ENCODE data around the gene H2AZ2.
"Not testable (repeated sequence)": the region's sequence is repeated elsewhere in the genome, so short reads cannot be mapped to it uniquely, and the experiment has no call there.

H2AZ2 gene

GRCh38 chr7:44871918-44872317 is 24.0 kb upstream of the H2AZ2 start:
- not testable (repeated sequence) for H3K9me3 ChIP-seq (ENCODE audit: control insufficient read depth in 5 of 5, low read length in 5 of 5); H3K4me1 ChIP-seq (ENCODE audit: control insufficient read depth in 5 of 5, insufficient read depth in 5 of 5, low read length in 5 of 5); H3K4me3 ChIP-seq (ENCODE audit: low read depth in 1 of 5, low read length in 5 of 5); H3K36me3 ChIP-seq (ENCODE audit: control insufficient read depth in 5 of 5, insufficient read depth in 5 of 5, low read length in 5 of 5); H3K27ac ChIP-seq (ENCODE audit: low read depth, low read length); H3K27me3 ChIP-seq (ENCODE audit: control insufficient read depth in 5 of 5, insufficient read depth in 4 of 5, low read length in 5 of 5); H3K9ac ChIP-seq (ENCODE audit: low read length in 5 of 5)

- H3K27ac ChIP-seq (ENCODE audit: low read depth, low read length); H3K9me3 ChIP-seq (ENCODE audit: control insufficient read depth in 5 of 5, low read length in 5 of 5); H3K4me3 ChIP-seq (ENCODE audit: low read depth in 1 of 5, low read length in 5 of 5); H3K4me1 ChIP-seq (ENCODE audit: control insufficient read depth in 5 of 5, insufficient read depth in 5 of 5, low read length in 5 of 5); H3K9ac ChIP-seq (ENCODE audit: low read length in 5 of 5); H3K36me3 ChIP-seq (ENCODE audit: control insufficient read depth in 5 of 5, insufficient read depth in 5 of 5, low read length in 5 of 5); H3K27me3 ChIP-seq (ENCODE audit: control insufficient read depth in 5 of 5, insufficient read depth in 4 of 5, low read length in 5 of 5): not testable (repeated sequence)
Measured at GRCh38 chr7:44870780-44871179, 22.9 kb upstream of the H2AZ2 start.

- not testable (repeated sequence) for H3K27ac ChIP-seq (ENCODE audit: low read depth, low read length); H3K27me3 ChIP-seq (ENCODE audit: control insufficient read depth in 5 of 5, insufficient read depth in 4 of 5, low read length in 5 of 5); H3K36me3 ChIP-seq (ENCODE audit: control insufficient read depth in 5 of 5, insufficient read depth in 5 of 5, low read length in 5 of 5); H3K9me3 ChIP-seq (ENCODE audit: control insufficient read depth in 5 of 5, low read length in 5 of 5); H3K4me1 ChIP-seq (ENCODE audit: control insufficient read depth in 5 of 5, insufficient read depth in 5 of 5, low read length in 5 of 5); H3K4me3 ChIP-seq (ENCODE audit: low read depth in 1 of 5, low read length in 5 of 5); H3K9ac ChIP-seq (ENCODE audit: low read length in 5 of 5)
Measured at GRCh38 chr7:44870336-44870735, 22.4 kb upstream of the H2AZ2 start.

GRCh38 chr7:44867073-44867995 is 19.4 kb upstream of the H2AZ2 start:
- no peaks in the 10 kb centered on the region for H3K27me3 ChIP-seq (ENCODE audit: control insufficient read depth in 5 of 5, insufficient read depth in 4 of 5, low read length in 5 of 5)
- no peaks in the 10 kb centered on the region for H3K4me1 ChIP-seq (ENCODE audit: control insufficient read depth in 5 of 5, insufficient read depth in 5 of 5, low read length in 5 of 5)
- H3K36me3 ChIP-seq (ENCODE audit: control insufficient read depth in 5 of 5, insufficient read depth in 5 of 5, low read length in 5 of 5), result no peaks in the 10 kb centered on the region
- no peak overlapping the region for H3K9ac ChIP-seq (ENCODE audit: low read length in 5 of 5)
- H3K9me3 ChIP-seq (ENCODE audit: control insufficient read depth in 5 of 5, low read length in 5 of 5), result no peaks in the 10 kb centered on the region
- no peak overlapping the region for H3K27ac ChIP-seq (ENCODE audit: low read depth, low read length)
- no peak overlapping the region for H3K4me3 ChIP-seq (ENCODE audit: low read depth in 1 of 5, low read length in 5 of 5)

- H3K36me3 ChIP-seq (ENCODE audit: control insufficient read depth in 5 of 5, insufficient read depth in 5 of 5, low read length in 5 of 5); H3K27ac ChIP-seq (ENCODE audit: low read depth, low read length); H3K27me3 ChIP-seq (ENCODE audit: control insufficient read depth in 5 of 5, insufficient read depth in 4 of 5, low read length in 5 of 5); H3K9ac ChIP-seq (ENCODE audit: low read length in 5 of 5); H3K9me3 ChIP-seq (ENCODE audit: control insufficient read depth in 5 of 5, low read length in 5 of 5); H3K4me3 ChIP-seq (ENCODE audit: low read depth in 1 of 5, low read length in 5 of 5); H3K4me1 ChIP-seq (ENCODE audit: control insufficient read depth in 5 of 5, insufficient read depth in 5 of 5, low read length in 5 of 5): not testable (repeated sequence)
Measured at GRCh38 chr7:44861949-44862348, 14.1 kb upstream of the H2AZ2 start.

DNA sequence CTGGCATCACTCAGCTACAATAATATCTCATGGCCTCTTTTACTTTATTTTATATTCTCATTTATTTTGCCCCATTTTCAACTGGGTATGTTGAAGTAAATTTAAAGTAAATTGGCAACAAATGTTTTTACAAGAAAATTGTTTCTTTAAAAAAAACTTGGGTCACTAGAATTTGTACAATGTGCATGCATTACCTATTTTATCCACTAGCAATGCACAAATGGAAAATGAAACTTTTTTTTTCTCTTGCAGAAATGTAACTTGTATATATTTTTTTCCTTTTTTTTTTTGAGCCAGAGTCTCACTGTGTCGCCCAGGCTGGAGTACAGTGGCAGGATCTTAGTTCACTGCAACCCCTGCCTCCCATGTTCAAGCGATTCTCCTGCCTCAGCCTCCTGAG is 10.3 kb upstream of the H2AZ2 start:
- Histone ChIP-seq H3K36me3 (ENCODE audit: control insufficient read depth in 5 of 5, insufficient read depth in 5 of 5, low read length in 5 of 5) (no peaks in the 10 kb centered on the region), H3K9ac (ENCODE audit: low read length in 5 of 5) (no peak overlapping the region), H3K27me3 (ENCODE audit: control insufficient read depth in 5 of 5, insufficient read depth in 4 of 5, low read length in 5 of 5) (peaks cover 0 to 2% (median 0%) of the 10 kb centered on the region in 5 donors), H3K4me1 (ENCODE audit: control insufficient read depth in 5 of 5, insufficient read depth in 5 of 5, low read length in 5 of 5) (peaks cover 0 to 6% (median 5%) of the 10 kb centered on the region in 5 donors), H3K27ac (ENCODE audit: low read depth, low read length) (no peak overlapping the region), H3K4me3 (ENCODE audit: low read depth in 1 of 5, low read length in 5 of 5) (no peak overlapping the region), H3K9me3 (ENCODE audit: control insufficient read depth in 5 of 5, low read length in 5 of 5) (no peaks in the 10 kb centered on the region)

- Histone ChIP-seq H3K9me3 (ENCODE audit: control insufficient read depth in 5 of 5, low read length in 5 of 5) (no peaks in the 10 kb centered on the region), H3K27ac (ENCODE audit: low read depth, low read length) (no peak overlapping the region), H3K4me3 (ENCODE audit: low read depth in 1 of 5, low read length in 5 of 5) (no peak overlapping the region), H3K4me1 (ENCODE audit: control insufficient read depth in 5 of 5, insufficient read depth in 5 of 5, low read length in 5 of 5) (peaks cover 0 to 6% (median 5%) of the 10 kb centered on the region in 5 donors), H3K36me3 (ENCODE audit: control insufficient read depth in 5 of 5, insufficient read depth in 5 of 5, low read length in 5 of 5) (no peaks in the 10 kb centered on the region), H3K9ac (ENCODE audit: low read length in 5 of 5) (no peak overlapping the region), H3K27me3 (ENCODE audit: control insufficient read depth in 5 of 5, insufficient read depth in 4 of 5, low read length in 5 of 5) (no peaks in the 10 kb centered on the region)
Measured at GRCh38 chr7:44854644-44855364, 6.9 kb upstream of the H2AZ2 start.

- Histone ChIP-seq H3K4me3 (ENCODE audit: low read depth in 1 of 5, low read length in 5 of 5) (no peak overlapping the region), H3K36me3 (ENCODE audit: control insufficient read depth in 5 of 5, insufficient read depth in 5 of 5, low read length in 5 of 5) (no peaks in the 10 kb centered on the region), H3K27me3 (ENCODE audit: control insufficient read depth in 5 of 5, insufficient read depth in 4 of 5, low read length in 5 of 5) (no peaks in the 10 kb centered on the region), H3K27ac (ENCODE audit: low read depth, low read length) (no peak overlapping the region), H3K9me3 (ENCODE audit: control insufficient read depth in 5 of 5, low read length in 5 of 5) (no peaks in the 10 kb centered on the region), H3K9ac (ENCODE audit: low read length in 5 of 5) (no peak overlapping the region), H3K4me1 (ENCODE audit: control insufficient read depth in 5 of 5, insufficient read depth in 5 of 5, low read length in 5 of 5) (peaks cover 2 to 15% (median 9%) of the 10 kb centered on the region in 5 donors)
Measured at GRCh38 chr7:44853391-44853790, 5.5 kb upstream of the H2AZ2 start.

GRCh38 chr7:44852590-44852989 is 4.7 kb upstream of the H2AZ2 start:
- Histone ChIP-seq H3K27me3 (ENCODE audit: control insufficient read depth in 5 of 5, insufficient read depth in 4 of 5, low read length in 5 of 5) (no peaks in the 10 kb centered on the region), H3K4me3 (ENCODE audit: low read depth in 1 of 5, low read length in 5 of 5) (no peak overlapping the region), H3K4me1 (ENCODE audit: control insufficient read depth in 5 of 5, insufficient read depth in 5 of 5, low read length in 5 of 5) (peaks cover 2 to 16% (median 9%) of the 10 kb centered on the region in 5 donors), H3K9ac (ENCODE audit: low read length in 5 of 5) (no peak overlapping the region), H3K36me3 (ENCODE audit: control insufficient read depth in 5 of 5, insufficient read depth in 5 of 5, low read length in 5 of 5) (no peaks in the 10 kb centered on the region), H3K27ac (ENCODE audit: low read depth, low read length) (no peak overlapping the region), H3K9me3 (ENCODE audit: control insufficient read depth in 5 of 5, low read length in 5 of 5) (no peaks in the 10 kb centered on the region)

DNA sequence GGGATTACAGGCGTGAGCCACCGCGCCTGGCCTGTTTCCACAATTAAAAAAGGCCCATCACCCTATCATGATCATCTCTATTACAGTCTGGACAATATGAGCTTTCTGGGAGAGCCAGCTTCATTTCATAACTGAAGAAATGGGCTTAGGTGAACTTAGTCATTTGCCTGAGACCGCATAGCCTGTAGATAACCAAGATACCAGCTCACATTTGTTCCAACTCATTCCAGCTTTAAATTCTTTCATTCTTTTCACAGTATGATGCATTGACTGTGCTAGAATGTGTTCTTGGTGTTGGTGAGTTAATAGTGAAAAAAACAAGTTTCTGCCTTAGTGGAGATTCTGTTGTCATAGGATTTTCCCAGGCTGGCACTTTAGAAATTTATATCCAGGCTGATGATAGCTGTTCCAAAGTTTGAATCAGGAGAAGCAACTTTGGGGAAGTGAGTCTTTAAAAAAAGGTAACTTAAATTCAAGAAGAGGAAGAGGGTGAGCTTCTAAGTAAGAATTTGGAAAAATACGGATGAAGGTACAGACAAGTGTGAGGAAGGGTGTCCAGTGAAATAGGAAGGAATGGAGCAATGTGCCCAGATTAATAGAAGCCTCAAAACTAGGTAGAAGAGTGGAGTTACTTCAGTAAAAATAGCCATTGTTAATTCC is 2.1 kb upstream of the H2AZ2 start:
- no peaks in the 10 kb centered on the region for H3K36me3 ChIP-seq (ENCODE audit: control insufficient read depth in 5 of 5, insufficient read depth in 5 of 5, low read length in 5 of 5)
- H3K4me3 ChIP-seq (ENCODE audit: low read depth in 1 of 5, low read length in 5 of 5), result no peak overlapping the region
- H3K9me3 ChIP-seq (ENCODE audit: control insufficient read depth in 5 of 5, low read length in 5 of 5), result no peaks in the 10 kb centered on the region
- peaks cover 0 to 28% (median 19%) of the 10 kb centered on the region in 5 donors for H3K4me1 ChIP-seq (ENCODE audit: control insufficient read depth in 5 of 5, insufficient read depth in 5 of 5, low read length in 5 of 5)
- H3K27me3 ChIP-seq (ENCODE audit: control insufficient read depth in 5 of 5, insufficient read depth in 4 of 5, low read length in 5 of 5), result no peaks in the 10 kb centered on the region
- H3K9ac ChIP-seq (ENCODE audit: low read length in 5 of 5), result no peak overlapping the region
- H3K27ac ChIP-seq (ENCODE audit: low read depth, low read length), result no peak overlapping the region
